Fibroblast of lung (primary cell): ENCODE measurements around the gene LLPH. TPM values are rescaled to one million over a fixed set of nuclear protein-coding genes. Genes with fewer than 3 reads are reported as not detected.

Experiments
- DNase-seq, 2 donors: peaks; one replicate each; pipeline versions ENCODE4 v3.0.0 to v3.0.0-alpha.2; 2010; ENCODE audit warnings: low read depth in 2 of 2
- H2AFZ ChIP-seq: 2 replicates; pipeline ENCODE4 v1.5.1; 2012; ENCODE audit warnings: low read length, control low read depth, inconsistent platforms
- H3K27ac ChIP-seq: 2 replicates; pipeline ENCODE4 v1.5.1; 2011; ENCODE audit warnings: low read length, control low read depth; ENCODE audit not compliant: insufficient read depth
- H3K27me3 ChIP-seq: 2 replicates; pipeline ENCODE4 v1.5.1; 2011; ENCODE audit warnings: mild to moderate bottlenecking, low read length; ENCODE audit not compliant: control insufficient read depth, insufficient read depth
- H3K36me3 ChIP-seq: 2 replicates; pipeline ENCODE4 v1.5.1; 2011; ENCODE audit warnings: low read length; ENCODE audit not compliant: control insufficient read depth, insufficient read depth
- H3K4me1 ChIP-seq: 2 replicates; pipeline ENCODE4 v1.5.1; 2011; ENCODE audit warnings: low read length; ENCODE audit not compliant: control insufficient read depth, insufficient read depth; ENCODE audit errors: extremely low read depth
- H3K4me2 ChIP-seq: 2 replicates; pipeline ENCODE4 v1.5.1; 2011; ENCODE audit warnings: low read length, control low read depth; ENCODE audit not compliant: insufficient read depth; ENCODE audit errors: extremely low read depth
- H3K4me3 ChIP-seq, 4 experiments: fragments of 200-600 bp in 1 of 4; sonication (generic) in 1 of 4; replicated peaks in 1 of 4; 2 replicates each; pipeline ENCODE4 v1.5.1; 2011 to 2016; ENCODE audit warnings: low read length in 4 of 4, low read depth in 3 of 4, mild to moderate bottlenecking in 3 of 4, control low read depth in 2 of 4, inconsistent platforms in 1 of 4, mixed read lengths in 1 of 4; ENCODE audit not compliant: insufficient read depth in 1 of 4; ENCODE audit errors: control extremely low read depth in 1 of 4
- H3K79me2 ChIP-seq: 2 replicates; pipeline ENCODE4 v1.5.1; 2012; ENCODE audit warnings: mild to moderate bottlenecking, low read length, inconsistent platforms; ENCODE audit not compliant: control insufficient read depth, insufficient read depth
- H3K9ac ChIP-seq: 2 replicates; pipeline ENCODE4 v1.5.1; 2011; ENCODE audit warnings: mild to moderate bottlenecking, low read length, control low read depth; ENCODE audit not compliant: insufficient read depth
- H3K9me3 ChIP-seq: 2 replicates; pipeline ENCODE4 v1.5.1; 2012; ENCODE audit warnings: low read depth, low read length; ENCODE audit not compliant: control insufficient read depth, insufficient read depth
- H4K20me1 ChIP-seq: 2 replicates; pipeline ENCODE4 v1.5.1; 2011; ENCODE audit warnings: low read length; ENCODE audit not compliant: control insufficient read depth, insufficient read depth; ENCODE audit errors: extremely low read depth
- CTCF ChIP-seq, 2 donors: IDR thresholded peaks in 1 of 2; conservative IDR thresholded peaks in 1 of 2; 1 replicate in 1 of 2; 2 replicates in 1 of 2; pipeline ENCODE4 v1.5.1; 2011 to 2012; ENCODE audit warnings: low read length in 2 of 2, control low read depth in 1 of 2, inconsistent platforms in 1 of 2, low read depth in 1 of 2, mild to moderate bottlenecking in 1 of 2
- EZH2 ChIP-seq: IDR thresholded peaks from 2 replicates; pipeline ENCODE4 v1.5.1; 2012; ENCODE audit warnings: low read length, control low read depth, mild to moderate bottlenecking; ENCODE audit errors: missing control alignments
- polyA plus RNA-seq, 2 donors: library from polyadenylated mRNA; depleted of rRNA in 1 of 2; stranded (reverse) in 1 of 2; unstranded in 1 of 2; fragments of >200 nt; gene quantifications; 2 replicates each; pipeline ENCODE4 v1.2.1, GENCODE V29; 2011 to 2012; ENCODE audit warnings: missing spikeins in 1 of 2
- total RNA-seq: library from RNA; depleted of rRNA; stranded (reverse); fragments of >200 nt; gene quantifications from 2 replicates; pipeline ENCODE4 v1.2.1, GENCODE V29; 2014

Gene LLPH
- total and polyA plus RNA-seq, 2 donors (not counting 1 experiment from before 2014, with no cell fraction given), result 5.8 to 30.5 TPM

GRCh38 chr12:66083766-66084165 lies 46.8 kb downstream of the LLPH start:
- no peaks in the 10 kb centered on the region for H4K20me1 ChIP-seq
- no peaks in the 10 kb centered on the region for H3K9me3 ChIP-seq
- H3K79me2 ChIP-seq, result no peaks in the 10 kb centered on the region
- no peaks in the 10 kb centered on the region for H3K36me3 ChIP-seq
- TF ChIP-seq EZH2 (no peak), CTCF (conservative IDR thresholded peaks at IDR 0.05 in 1 of 2, IDR thresholded peaks at IDR 0.05 in 1 of 2; ENCODE audit: low read depth in 1 of 2, low read length in 2 of 2) (no peak)
- no peak overlapping the region for H2AFZ ChIP-seq
- no peak overlapping the region for H3K27ac ChIP-seq
- no peak overlapping the region for H3K4me3 ChIP-seq
- H3K27me3 ChIP-seq, result no peaks in the 10 kb centered on the region
- H3K9ac ChIP-seq, result no peak overlapping the region
- DNase-seq, result no peak
- no peaks in the 10 kb centered on the region for H3K4me1 ChIP-seq
- H3K4me2 ChIP-seq, result no peak overlapping the region

- Histone ChIP-seq H3K4me2 (no peak overlapping the region), H3K9ac (no peak overlapping the region), H3K27ac (no peak overlapping the region), H4K20me1 (no peaks in the 10 kb centered on the region), H3K27me3 (no peaks in the 10 kb centered on the region), H3K4me3 (no peak overlapping the region), H3K36me3 (no peaks in the 10 kb centered on the region), H3K4me1 (no peaks in the 10 kb centered on the region), H2AFZ (no peak overlapping the region), H3K79me2 (no peaks in the 10 kb centered on the region), H3K9me3 (no peaks in the 10 kb centered on the region)
- no peak for TF ChIP-seq CTCF (conservative IDR thresholded peaks at IDR 0.05 in 1 of 2, IDR thresholded peaks at IDR 0.05 in 1 of 2; ENCODE audit: low read depth in 1 of 2, low read length in 2 of 2)
- no peak for TF ChIP-seq EZH2
- no peak for DNase-seq
These were observed 47.8 kb downstream of the LLPH start for GRCh38 chr12:66082744-66083143.

GRCh38 chr12:66080791-66081190 lies 49.8 kb downstream of the LLPH start:
- H3K27me3 ChIP-seq, result no peaks in the 10 kb centered on the region
- no peaks in the 10 kb centered on the region for H3K9me3 ChIP-seq
- no peak overlapping the region for H2AFZ ChIP-seq
- H3K4me2 ChIP-seq, result no peak overlapping the region
- TF ChIP-seq CTCF (conservative IDR thresholded peaks at IDR 0.05 in 1 of 2, IDR thresholded peaks at IDR 0.05 in 1 of 2; ENCODE audit: low read depth in 1 of 2, low read length in 2 of 2) (no peak), EZH2 (no peak)
- H4K20me1 ChIP-seq, result no peaks in the 10 kb centered on the region
- no peaks in the 10 kb centered on the region for H3K4me1 ChIP-seq
- H3K79me2 ChIP-seq, result no peaks in the 10 kb centered on the region
- H3K4me3 ChIP-seq, result no peak overlapping the region
- DNase-seq, result no peak
- H3K36me3 ChIP-seq, result no peaks in the 10 kb centered on the region
- no peak overlapping the region for H3K27ac ChIP-seq
- H3K9ac ChIP-seq, result no peak overlapping the region
